Calu3 (cell line): ENCODE measurements around the gene E2F1. TPM values are rescaled to one million over a fixed set of nuclear protein-coding genes. Genes with fewer than 3 reads are reported as not detected.

Source experiments
- BruUV-seq: library from RNA; stranded (reverse); fragments of 400-500 nt; replicated peaks from 2 replicates; lab custom pipeline; 2021; lab: Mats Ljungman, UMichigan
- CTCF ChIA-PET: fragments of 300-600 bp; sonication (Branson Sonifier 250); formaldehyde crosslinking; loops from one replicate; lab custom pipeline; 2022; ENCODE audit warnings: antibody characterized with exemption; lab: Charles Lee
- DNase-seq: peaks from one replicate; pipeline ENCODE4 v3.0.0; 2022
- H3K27ac Mint-ChIP-seq: one replicate; pipeline ENCODE4 v1.8.0; 2022; ENCODE audit warnings: mixed read lengths; ENCODE audit not compliant: unreplicated experiment
- H3K27me3 Mint-ChIP-seq: one replicate; pipeline ENCODE4 v1.8.0; 2022; ENCODE audit warnings: mixed read lengths; ENCODE audit not compliant: unreplicated experiment
- H3K36me3 Mint-ChIP-seq: one replicate; pipeline ENCODE4 v1.8.0; 2022; ENCODE audit warnings: mild to moderate bottlenecking, moderate library complexity, mixed read lengths; ENCODE audit not compliant: insufficient read depth, unreplicated experiment
- H3K4me1 Mint-ChIP-seq: one replicate; pipeline ENCODE4 v1.8.0; 2022; ENCODE audit warnings: mild to moderate bottlenecking, low read depth, mixed read lengths; ENCODE audit not compliant: unreplicated experiment
- H3K4me3 Mint-ChIP-seq: one replicate; pipeline ENCODE4 v1.8.0; 2022; ENCODE audit warnings: mild to moderate bottlenecking, low read depth, moderate library complexity, mixed read lengths; ENCODE audit not compliant: unreplicated experiment
- H3K9me3 Mint-ChIP-seq: one replicate; pipeline ENCODE4 v1.8.0; 2022; ENCODE audit warnings: low read depth, mixed read lengths; ENCODE audit not compliant: unreplicated experiment
- intact Hi-C: fragments of 100-400 bp; cut with micrococcal nuclease; formaldehyde crosslinking; loops from one replicate; pipeline ENCODE4 v1.10.0; 2022; ENCODE audit not compliant: unreplicated experiment
- total RNA-seq: library from RNA; stranded (reverse); gene quantifications from 2 replicates; pipeline ENCODE4 v1.2.3, GENCODE V29; 2022
- TF ChIP-seq, protein P1 (sequence below): fragments of 200-600 bp; IDR thresholded peaks from one replicate; pipeline ENCODE4 v1.8.0; 2022; ENCODE audit warnings: antibody characterized with exemption; ENCODE audit not compliant: unreplicated experiment

The E2F1 gene
- total RNA-seq, 1 experiment from 2014 or later, result 62.3 TPM

DNA sequence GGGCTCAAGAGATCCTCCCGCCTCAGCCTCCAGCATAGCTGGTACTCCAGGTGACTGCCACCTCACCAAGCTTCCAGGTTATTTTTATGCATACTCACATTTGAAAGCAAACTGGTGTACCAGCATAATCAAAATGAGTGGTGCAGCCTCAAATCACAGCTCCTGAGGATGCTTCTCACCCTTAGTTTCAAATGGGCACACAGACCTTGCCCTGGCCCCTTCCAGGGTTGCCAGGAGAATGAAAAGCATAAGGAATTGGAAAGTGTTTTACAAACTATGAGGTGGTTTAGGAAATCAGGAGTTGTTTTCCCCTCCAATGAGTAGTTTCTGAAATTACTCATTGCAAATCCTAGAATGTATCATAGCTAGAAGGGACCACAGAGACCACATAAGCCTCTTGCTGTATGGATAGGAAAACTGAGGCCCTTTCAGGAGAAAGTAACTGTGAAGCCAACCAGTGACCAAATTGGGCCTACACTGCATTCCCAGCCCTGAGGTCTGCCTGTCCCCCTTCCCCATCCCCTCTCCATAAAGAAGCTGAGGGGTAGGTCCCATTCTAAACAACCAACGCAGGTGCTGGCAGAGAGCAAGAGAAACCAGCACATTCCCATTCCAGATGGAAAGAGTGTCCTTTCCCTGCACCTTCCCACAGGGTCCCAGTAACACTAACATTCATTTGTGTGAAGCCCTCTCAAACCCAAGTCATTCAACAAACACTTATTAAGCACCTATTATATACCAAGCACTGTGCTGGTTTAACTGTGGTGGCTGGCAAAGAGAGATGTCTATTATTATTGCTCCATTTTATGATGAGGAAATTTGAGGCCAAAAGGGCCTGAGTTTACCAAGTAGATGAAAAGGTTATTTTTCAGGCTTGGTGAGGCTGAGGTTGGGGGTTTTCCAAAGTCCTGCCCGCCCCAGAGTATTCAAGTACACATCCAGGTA, 2.1 kb upstream of the E2F1 start:
- intact Hi-C loops, result loop anchor here (5.0 kb wide), 1 partner anchor 109 kb away; no protein-coding TSS in a partner anchor
- Mint-ChIP-seq H3K4me1 (peaks cover 31% of the 10 kb centered on the region), H3K27me3 (no peaks in the 10 kb centered on the region), H3K9me3 (no peaks in the 10 kb centered on the region), H3K27ac (no peak overlapping the region), H3K4me3 (no peak overlapping the region), H3K36me3 (peaks cover 35% of the 10 kb centered on the region)
- TF ChIP-seq, protein P1, sequence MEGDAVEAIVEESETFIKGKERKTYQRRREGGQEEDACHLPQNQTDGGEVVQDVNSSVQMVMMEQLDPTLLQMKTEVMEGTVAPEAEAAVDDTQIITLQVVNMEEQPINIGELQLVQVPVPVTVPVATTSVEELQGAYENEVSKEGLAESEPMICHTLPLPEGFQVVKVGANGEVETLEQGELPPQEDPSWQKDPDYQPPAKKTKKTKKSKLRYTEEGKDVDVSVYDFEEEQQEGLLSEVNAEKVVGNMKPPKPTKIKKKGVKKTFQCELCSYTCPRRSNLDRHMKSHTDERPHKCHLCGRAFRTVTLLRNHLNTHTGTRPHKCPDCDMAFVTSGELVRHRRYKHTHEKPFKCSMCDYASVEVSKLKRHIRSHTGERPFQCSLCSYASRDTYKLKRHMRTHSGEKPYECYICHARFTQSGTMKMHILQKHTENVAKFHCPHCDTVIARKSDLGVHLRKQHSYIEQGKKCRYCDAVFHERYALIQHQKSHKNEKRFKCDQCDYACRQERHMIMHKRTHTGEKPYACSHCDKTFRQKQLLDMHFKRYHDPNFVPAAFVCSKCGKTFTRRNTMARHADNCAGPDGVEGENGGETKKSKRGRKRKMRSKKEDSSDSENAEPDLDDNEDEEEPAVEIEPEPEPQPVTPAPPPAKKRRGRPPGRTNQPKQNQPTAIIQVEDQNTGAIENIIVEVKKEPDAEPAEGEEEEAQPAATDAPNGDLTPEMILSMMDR, result no peak
- CTCF ChIA-PET, result interaction anchor here (0.6 kb wide), 1 partner anchor 1529 kb away, joined by 4 read pairs; no protein-coding TSS in a partner anchor
- no TSS peak for BruUV-seq
- no peak for DNase-seq

GRCh38 chr20:33687370-33687915, 1.3 kb upstream of the E2F1 start:
- Mint-ChIP-seq H3K9me3 (no peaks in the 10 kb centered on the region), H3K4me3 (peak overlapping the region; percentile 62), H3K27me3 (no peaks in the 10 kb centered on the region), H3K27ac (no peak overlapping the region), H3K36me3 (peaks cover 38% of the 10 kb centered on the region), H3K4me1 (peaks cover 35% of the 10 kb centered on the region)
- CTCF ChIA-PET, result interaction anchor here (0.6 to 1.1 kb wide), 2 partner anchors 20 to 1528 kb away, joined by 3 to 4 read pairs; no protein-coding TSS in a partner anchor
- TF ChIP-seq, protein P1, result no peak
- no peak for DNase-seq
- BruUV-seq, result no TSS peak
- intact Hi-C loops, result loop anchor here (5.0 kb wide), 1 partner anchor 110 kb away; no protein-coding TSS in a partner anchor

DNA sequence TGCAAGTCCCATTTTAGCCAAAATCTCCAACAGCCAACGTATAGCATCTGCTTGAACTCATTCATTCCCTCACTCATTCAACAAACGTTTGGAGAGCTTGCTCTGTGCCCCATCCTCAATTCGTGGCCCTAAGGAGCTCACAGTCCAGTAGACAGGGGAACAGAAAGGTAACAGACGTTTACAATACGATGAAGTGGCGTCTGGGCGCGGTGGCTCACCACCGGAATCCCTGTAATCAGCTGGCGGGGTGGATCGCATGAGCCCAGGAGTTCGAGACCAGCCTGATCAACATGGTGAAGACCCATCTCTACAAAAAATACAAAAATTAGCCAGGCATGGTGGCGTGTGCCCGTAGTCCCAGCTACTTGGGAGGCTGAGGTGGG, 790 bp upstream of the E2F1 start:
- intact Hi-C loops, result loop anchor here (5.0 kb wide), 1 partner anchor 110 kb away; no protein-coding TSS in a partner anchor
- H3K9me3 Mint-ChIP-seq, result no peaks in the 10 kb centered on the region
- DNase-seq, result no peak
- H3K4me3 Mint-ChIP-seq, result peak overlapping the region; percentile 62
- peak overlapping the region; percentile 44 for H3K27ac Mint-ChIP-seq
- no TSS peak for BruUV-seq
- TF ChIP-seq, protein P1, result no peak
- H3K27me3 Mint-ChIP-seq, result no peaks in the 10 kb centered on the region
- peaks cover 40% of the 10 kb centered on the region for H3K4me1 Mint-ChIP-seq
- H3K36me3 Mint-ChIP-seq, result peaks cover 39% of the 10 kb centered on the region
- CTCF ChIA-PET, result interaction anchor here (1.1 kb wide), 1 partner anchor 20 kb away, joined by 3 read pairs; no protein-coding TSS in a partner anchor

DNA sequence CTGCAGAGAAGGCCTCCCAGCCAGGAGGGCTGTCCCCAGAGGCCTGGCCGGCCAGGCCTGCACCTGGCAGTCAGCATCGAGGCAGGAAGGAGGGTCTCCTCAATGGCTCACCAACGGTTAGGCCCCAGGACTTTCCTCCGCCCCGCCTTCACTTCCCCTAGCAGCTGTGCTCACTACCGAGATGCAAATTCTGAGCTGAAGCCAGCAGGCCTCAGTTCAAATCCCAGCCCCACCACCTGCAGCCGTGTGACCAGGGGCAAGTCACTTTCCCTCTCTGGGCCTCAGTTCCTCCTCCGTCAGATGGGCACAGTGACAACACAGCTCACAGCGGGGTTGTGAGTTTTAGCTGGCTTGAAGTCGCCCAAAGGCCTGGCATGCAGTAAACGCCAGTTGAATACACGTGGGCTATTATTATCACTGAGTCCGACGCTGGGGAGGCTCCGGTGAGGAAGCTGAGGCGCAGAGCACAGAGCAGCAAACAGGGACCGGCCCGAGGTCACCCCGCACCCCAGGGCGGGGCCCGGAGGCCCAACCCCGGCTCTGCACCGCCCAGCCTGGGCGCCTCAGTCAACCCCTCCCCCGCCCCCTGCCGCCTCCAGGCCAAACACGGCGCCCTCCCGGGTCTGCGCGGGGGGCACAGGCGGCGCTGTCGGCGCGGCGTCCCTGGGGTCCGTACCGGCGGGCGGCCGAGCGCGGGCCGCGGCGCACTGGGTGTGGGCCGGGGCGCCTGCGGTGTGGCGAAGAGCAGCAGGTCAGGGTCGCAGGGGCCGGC, 671 bp downstream of the E2F1 start:
- Mint-ChIP-seq H3K9me3 (no peaks in the 10 kb centered on the region), H3K4me1 (peaks cover 44% of the 10 kb centered on the region), H3K27ac (peak overlapping the region; percentile 69), H3K27me3 (no peaks in the 10 kb centered on the region), H3K36me3 (peaks cover 45% of the 10 kb centered on the region), H3K4me3 (peak overlapping the region; percentile 62)
- TSS peak; percentile 47 for BruUV-seq
- DNase-seq, result peak; percentile 74
- intact Hi-C loops, result loop anchor here (5.0 kb wide), 1 partner anchor 112 kb away; no protein-coding TSS in a partner anchor
- CTCF ChIA-PET, result interaction anchor here (1.0 to 1.5 kb wide), 2 partner anchors 18 to 47 kb away, joined by 3 to 11 read pairs; partner anchors contain the start of gene ACTL10
- TF ChIP-seq, protein P1, result no peak
